Kidney (tissue), 14 donors: ENCODE data around the gene SBNO1. TPM values are rescaled to one million over a fixed set of nuclear protein-coding genes. Genes with fewer than 3 reads are reported as not detected.
"Not testable (repeated sequence)": the region's sequence is repeated elsewhere in the genome, so short reads cannot be mapped to it uniquely, and the experiment has no call there.

ENCODE experiments used
- DNase-seq, 5 donors: peaks; one replicate each; pipeline ENCODE4 v3.0.0-alpha.2; 2013 to 2020
- FAIRE-seq: peaks from 2 replicates; lab custom pipeline; 2012; peaks lifted over from hg19 to GRCh38; lab: Jason Lieb, UNC
- H3K27ac ChIP-seq, 2 donors: one replicate each; pipeline ENCODE4 v1.7.0; 2013; ENCODE audit warnings: low read depth in 2 of 2, low read length in 2 of 2, inconsistent platforms in 1 of 2
- H3K27me3 ChIP-seq: one replicate; pipeline ENCODE4 v1.7.1; 2013; ENCODE audit warnings: low read length, inconsistent platforms; ENCODE audit not compliant: control insufficient read depth, insufficient read depth
- H3K36me3 ChIP-seq, 3 donors: one replicate each; pipeline versions ENCODE4 v1.7.0 to v1.7.1; 2013; ENCODE audit warnings: low read length in 3 of 3, control low read depth in 1 of 3, inconsistent platforms in 1 of 3; ENCODE audit not compliant: insufficient read depth in 3 of 3, control insufficient read depth in 2 of 3
- H3K4me1 ChIP-seq, 3 donors: one replicate each; pipeline versions ENCODE4 v1.7.0 to v1.7.1; 2013; ENCODE audit warnings: low read length in 3 of 3, inconsistent platforms in 1 of 3, low read depth in 1 of 3; ENCODE audit not compliant: control insufficient read depth in 2 of 3, insufficient read depth in 2 of 3
- H3K4me3 ChIP-seq, 3 donors: one replicate each; pipeline versions ENCODE4 v1.7.0 to v1.8.1; 2013; ENCODE audit warnings: low read length in 3 of 3, control low read depth in 1 of 3, inconsistent platforms in 1 of 3
- H3K9ac ChIP-seq, 3 donors: one replicate each; pipeline versions ENCODE4 v1.7.0 to v1.7.1; 2013; ENCODE audit warnings: low read length in 3 of 3, control low read depth in 1 of 3, inconsistent platforms in 1 of 3
- H3K9me3 ChIP-seq, 3 donors: one replicate each; pipeline versions ENCODE4 v1.7.0 to v1.7.1; 2013; ENCODE audit warnings: low read length in 3 of 3, control low read depth in 1 of 3, inconsistent platforms in 1 of 3; ENCODE audit not compliant: control insufficient read depth in 2 of 3, insufficient read depth in 1 of 3
- intact Hi-C: fragments of 100-400 bp; cut with DNase I; formaldehyde crosslinking; loops from one replicate; pipeline ENCODE4 v1.11.1; 2022
- polyA plus RNA-seq: library from polyadenylated mRNA; stranded (reverse); fragments of 350-450 nt; fragmentation: Illumina TruSeq; extraction: RNeasy Lipid Tissue Mini Kit (QIAGEN cat#74804); gene quantifications from one replicate; pipeline ENCODE4 v1.2.3, GENCODE V29; 2014; ENCODE audit warnings: low read depth, low replicate concordance; ENCODE audit not compliant: insufficient read depth
- total RNA-seq: library from RNA; stranded (reverse); fragmentation: NEBNext Ultra II Directional; extraction: Animal tissue kit (Norgen Biotek cat#: 25700); gene quantifications from one replicate; pipeline ENCODE4 v1.2.1, GENCODE V29; 2021
- TF ChIP-seq, protein P1 (sequence below): IDR thresholded peaks from 3 replicates; pipeline ENCODE4 v1.5.1; 2012; ENCODE audit warnings: mild to moderate bottlenecking, moderate library complexity, borderline replicate concordance; ENCODE audit not compliant: insufficient read depth; ENCODE audit errors: extremely low read depth
- donor health status: control.
- donor health status: control.
- donor health status: control.
- donor health status: control.
- donor health status: control.
- donor health status: DM: yes; HTN: yes; CAD: no.
- donor health status: Normal renal cell carcinoma (clear cell type).

Gene SBNO1
- total and polyA plus RNA-seq, 2 donors from 2014 or later, result 4.3 to 32.0 TPM

- peak in 1 of 5 donors; percentile 11 for DNase-seq
- H3K4me3 ChIP-seq, result no peak overlapping the region
- TF ChIP-seq, protein P1, sequence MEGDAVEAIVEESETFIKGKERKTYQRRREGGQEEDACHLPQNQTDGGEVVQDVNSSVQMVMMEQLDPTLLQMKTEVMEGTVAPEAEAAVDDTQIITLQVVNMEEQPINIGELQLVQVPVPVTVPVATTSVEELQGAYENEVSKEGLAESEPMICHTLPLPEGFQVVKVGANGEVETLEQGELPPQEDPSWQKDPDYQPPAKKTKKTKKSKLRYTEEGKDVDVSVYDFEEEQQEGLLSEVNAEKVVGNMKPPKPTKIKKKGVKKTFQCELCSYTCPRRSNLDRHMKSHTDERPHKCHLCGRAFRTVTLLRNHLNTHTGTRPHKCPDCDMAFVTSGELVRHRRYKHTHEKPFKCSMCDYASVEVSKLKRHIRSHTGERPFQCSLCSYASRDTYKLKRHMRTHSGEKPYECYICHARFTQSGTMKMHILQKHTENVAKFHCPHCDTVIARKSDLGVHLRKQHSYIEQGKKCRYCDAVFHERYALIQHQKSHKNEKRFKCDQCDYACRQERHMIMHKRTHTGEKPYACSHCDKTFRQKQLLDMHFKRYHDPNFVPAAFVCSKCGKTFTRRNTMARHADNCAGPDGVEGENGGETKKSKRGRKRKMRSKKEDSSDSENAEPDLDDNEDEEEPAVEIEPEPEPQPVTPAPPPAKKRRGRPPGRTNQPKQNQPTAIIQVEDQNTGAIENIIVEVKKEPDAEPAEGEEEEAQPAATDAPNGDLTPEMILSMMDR, result no peak
- peaks cover 0 to 29% (median 4%) of the 10 kb centered on the region in 3 donors for H3K4me1 ChIP-seq
- H3K27me3 ChIP-seq, result no peaks in the 10 kb centered on the region
- peak overlapping the region in 1 of 2 donors; percentile 60 for H3K27ac ChIP-seq
- no peak overlapping the region for H3K9ac ChIP-seq
- FAIRE-seq, result no peak
- H3K36me3 ChIP-seq, result peaks cover 9 to 15% (median 12%) of the 10 kb centered on the region in 3 donors
- intact Hi-C loops, result no loop called here
- no peaks in the 10 kb centered on the region for H3K9me3 ChIP-seq
Observed at GRCh38 chr12:123388951-123389559, 24.4 kb upstream of the SBNO1 start.

DNA sequence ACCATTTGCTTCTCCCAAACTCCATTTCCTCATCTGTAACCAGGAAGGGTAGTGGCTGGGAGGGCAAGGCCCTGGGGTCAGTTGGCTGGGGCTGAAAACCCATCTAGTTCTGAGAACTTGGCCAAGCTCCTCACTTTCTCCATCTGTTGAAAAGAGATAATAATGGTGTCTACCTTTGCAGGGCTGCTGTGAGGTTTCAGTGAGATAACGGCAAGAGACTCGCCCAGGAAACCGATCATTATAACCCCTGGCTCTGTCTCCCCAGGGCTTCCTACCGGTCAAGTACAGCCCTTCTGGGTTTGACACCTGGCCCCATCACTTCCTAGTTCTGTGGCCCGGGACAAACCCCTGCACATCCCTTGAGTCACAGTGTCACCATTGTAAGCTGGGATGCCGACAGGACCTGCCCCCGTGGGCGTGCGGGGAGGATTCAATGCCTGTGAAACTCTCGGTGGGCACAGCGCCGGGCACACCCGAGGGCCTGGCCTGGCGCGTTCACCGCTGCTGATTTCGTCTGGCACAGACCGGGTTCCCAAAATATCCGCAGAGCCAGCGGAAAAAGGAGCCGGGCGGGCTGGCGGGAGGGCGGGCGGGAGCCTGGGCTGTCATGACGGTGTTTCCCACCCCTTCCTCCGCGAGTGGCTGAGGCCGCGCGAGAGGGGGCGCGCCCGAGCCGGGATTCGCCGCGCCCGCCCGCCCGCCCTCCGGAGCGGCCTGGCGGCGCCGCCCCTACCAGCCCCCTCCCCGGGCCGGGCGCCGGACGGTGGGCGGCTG, 23.7 kb upstream of the SBNO1 start:
- Histone ChIP-seq H3K4me1 (peaks cover 0 to 29% (median 4%) of the 10 kb centered on the region in 3 donors), H3K9me3 (no peaks in the 10 kb centered on the region), H3K4me3 (peak overlapping the region; percentile 61 to 72 (median 63)), H3K27me3 (no peaks in the 10 kb centered on the region), H3K36me3 (peaks cover 9 to 14% (median 12%) of the 10 kb centered on the region in 3 donors), H3K27ac (peak overlapping the region; percentile 82 to 92), H3K9ac (peak overlapping the region; percentile 7 to 87 (median 54))
- TF ChIP-seq, protein P1, result no peak
- intact Hi-C loops, result no loop called here
- FAIRE-seq, result no peak
- peak; percentile 79 to 92 (median 86) for DNase-seq

DNA sequence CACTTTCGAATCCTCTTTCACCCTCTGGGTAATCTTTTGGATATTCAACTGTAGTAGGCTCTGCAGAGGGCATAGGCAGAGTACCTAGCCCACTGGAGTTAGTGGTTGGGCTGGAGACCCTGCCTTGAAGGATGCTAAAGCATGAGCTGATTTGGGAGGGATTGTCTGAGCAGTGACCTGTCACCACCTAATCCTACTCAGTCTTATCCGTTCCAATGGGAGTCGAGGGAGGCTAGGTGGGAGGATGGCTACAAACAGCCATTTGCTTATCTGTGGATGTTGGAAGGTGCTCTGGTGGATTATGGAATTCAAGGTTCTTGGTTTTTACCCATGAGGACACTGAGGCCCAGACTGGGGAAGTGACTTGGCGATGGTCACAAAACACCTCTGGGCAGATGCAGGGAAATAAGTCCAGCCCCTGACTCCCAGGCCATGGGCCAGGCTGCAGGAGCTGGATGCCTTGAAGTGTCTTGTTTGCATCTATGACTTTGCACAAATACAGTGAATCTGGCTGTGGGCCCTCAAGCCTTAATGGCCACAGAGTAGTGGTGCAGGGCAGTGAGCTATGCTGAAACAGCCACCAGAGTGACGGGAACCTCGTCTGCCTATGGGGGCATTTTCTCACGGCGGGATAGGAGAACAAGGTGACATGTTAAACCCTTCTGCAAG, 23.0 kb upstream of the SBNO1 start:
- Histone ChIP-seq H3K9me3 (no peaks in the 10 kb centered on the region), H3K4me1 (peaks cover 0 to 29% (median 4%) of the 10 kb centered on the region in 3 donors), H3K27me3 (no peaks in the 10 kb centered on the region), H3K36me3 (peaks cover 8 to 12% (median 11%) of the 10 kb centered on the region in 3 donors), H3K27ac (peak overlapping the region; percentile 82 to 92), H3K9ac (peak overlapping the region in 1 of 3 donors; percentile 54), H3K4me3 (peak overlapping the region in 2 of 3 donors; percentile 61 to 72)
- intact Hi-C loops, result no loop called here
- DNase-seq (no peak), FAIRE-seq (no peak)
- TF ChIP-seq, protein P1, result no peak

GRCh38 chr12:123385536-123385935, 20.9 kb upstream of the SBNO1 start:
- H3K27me3 ChIP-seq, intact Hi-C loops, FAIRE-seq, H3K27ac ChIP-seq, H3K9ac ChIP-seq, H3K4me3 ChIP-seq, DNase-seq, H3K36me3 ChIP-seq, H3K9me3 ChIP-seq: not testable (repeated sequence)
- H3K4me1 ChIP-seq, result peaks cover 0 to 22% (median 4%) of the 10 kb centered on the region in 3 donors
